Testis (tissue), 3 donors: ENCODE results near the gene GARIN5B. TPM values are rescaled to one million over a fixed set of nuclear protein-coding genes. Genes with fewer than 3 reads are reported as not detected.
A peak's percentile ranks its signal among the peaks of the same experiment; 100 is the strongest.
"Not testable (repeated sequence)": the region's sequence is repeated elsewhere in the genome, so short reads cannot be mapped to it uniquely, and the experiment has no call there.

Source experiments
- DNase-seq: peaks from one replicate; pipeline ENCODE4 v3.0.0-alpha.2; 2019
- H3K27ac ChIP-seq, 2 donors: fragments of 200-600 bp; sonication (generic); one replicate each; pipeline ENCODE4 v1.5.1; 2019
- H3K27me3 ChIP-seq: fragments of 200-600 bp; sonication (generic); one replicate; pipeline ENCODE4 v1.5.1; 2019
- H3K36me3 ChIP-seq: fragments of 200-600 bp; sonication (generic); one replicate; pipeline ENCODE4 v1.5.1; 2017; ENCODE audit warnings: low read depth; ENCODE audit errors: missing control alignments
- H3K4me1 ChIP-seq: fragments of 200-600 bp; sonication (generic); one replicate; pipeline ENCODE4 v1.5.1; 2019
- H3K4me3 ChIP-seq, 2 donors: fragments of 200-600 bp; sonication (generic); one replicate each; pipeline ENCODE4 v1.5.1; 2017 to 2019
- H3K9me3 ChIP-seq: fragments of 200-600 bp; sonication (generic); one replicate; pipeline ENCODE4 v1.5.1; 2017
- CTCF ChIP-seq, 3 experiments: fragments of 450-650 bp in 2 of 3; fragments of 200-600 bp in 1 of 3; sonication (generic) in 1 of 3; IDR thresholded peaks; one replicate each; pipeline ENCODE4 v1.5.1; 2016 to 2019; ENCODE audit warnings: antibody characterized with exemption in 3 of 3, mild to moderate bottlenecking in 2 of 3, moderate library complexity in 1 of 3
- POLR2A ChIP-seq: fragments of 450-650 bp; IDR thresholded peaks from one replicate; pipeline ENCODE4 v1.6.1; 2017; ENCODE audit warnings: antibody characterized with exemption, mild to moderate bottlenecking, moderate library complexity
- WGBS, 2 donors: methylation state at CpG; one replicate each; pipeline ENCODE4 v1.1.5; 2018; 5-methylcytosine and 5-hydroxymethylcytosine counted together
- intact Hi-C: fragments of 100-400 bp; cut with DNase I; formaldehyde crosslinking; loops from one replicate; pipeline ENCODE4 v1.15.1; 2023; ENCODE audit warnings: low total_unique reads
- polyA plus RNA-seq: library from polyadenylated mRNA; stranded (reverse); fragments of 350-450 nt; fragmentation: Illumina TruSeq; extraction: RNeasy Lipid Tissue Mini Kit (QIAGEN cat#74804); gene quantifications from one replicate; pipeline ENCODE4 v1.2.3, GENCODE V29; 2014; ENCODE audit warnings: low read depth, low replicate concordance; ENCODE audit not compliant: insufficient read depth
- total RNA-seq, 2 donors: library from RNA; depleted of rRNA; stranded (reverse); fragments of >200 nt; gene quantifications; one replicate each; pipeline ENCODE4 v1.2.3, GENCODE V29; 2016

Gene GARIN5B
- total and polyA plus RNA-seq, 3 donors from 2014 or later, result 11.3 to 49.6 (median 28.2) TPM

- intact Hi-C loops, result no loop called here
- WGBS, 2 donors, result 0% methylated on average over 47 to 61 of the region's 72 CpGs
Measured at GRCh38 chr19:55407800-55408532, 44.9 kb upstream of the GARIN5B start.

GRCh38 chr19:55407550-55407799 lies 44.4 kb upstream of the GARIN5B start, which contains the start of gene UBE2S:
UBE2S (minus strand) TSS chr19:55407788; CDS start chr19:55407589, 199 bp downstream.
- DNase-seq, intact Hi-C loops, H3K9me3 ChIP-seq, H3K36me3 ChIP-seq, H3K27me3 ChIP-seq: not testable (repeated sequence)
- H3K4me1 ChIP-seq, result peaks cover 21% of the 10 kb centered on the region
- TF ChIP-seq POLR2A, result peak; percentile 89
- H3K4me3 ChIP-seq, result peak within 1 kb of the TSS; percentile 86 to 98
- H3K27ac ChIP-seq, result peak within 1 kb of the TSS; percentile 99 to 100
- 8% methylated on average over 15 of the region's 36 CpGs; no CpG with 5 or more reads in 1 of the 2 donors for WGBS, 2 donors

More at GRCh38 chr19:55407800-55408532, 44.9 kb upstream of the GARIN5B start:
- peak; percentile 100 for DNase-seq
- TF ChIP-seq CTCF (IDR thresholded peaks at IDR 0.05), result no peak
- TF ChIP-seq POLR2A, result no peak
- Histone ChIP-seq H3K27ac (peak overlapping the region; percentile 99 to 100), H3K36me3 (no peaks in the 10 kb centered on the region), H3K4me1 (peaks cover 19% of the 10 kb centered on the region), H3K27me3 (no peaks in the 10 kb centered on the region), H3K9me3 (no peaks in the 10 kb centered on the region), H3K4me3 (peak overlapping the region; percentile 86 to 98)

- 5% methylated on average over 35 of the region's 35 CpGs; no CpG with 5 or more reads in 1 of the 2 donors for WGBS, 2 donors
- TF ChIP-seq POLR2A (no peak), CTCF (IDR thresholded peaks at IDR 0.05) (no peak)
- no peaks in the 10 kb centered on the region for H3K9me3 ChIP-seq
- peak overlapping the region; percentile 99 to 100 for H3K27ac ChIP-seq
- H3K27me3 ChIP-seq, result no peaks in the 10 kb centered on the region
- H3K4me3 ChIP-seq, result peak overlapping the region; percentile 86 to 98
- H3K4me1 ChIP-seq, result peaks cover 24% of the 10 kb centered on the region
- H3K36me3 ChIP-seq, result no peaks in the 10 kb centered on the region
- DNase-seq, result no peak
- intact Hi-C loops, result no loop called here
Measured at GRCh38 chr19:55406826-55407549, 43.9 kb upstream of the GARIN5B start.

GRCh38 chr19:55406091-55406825 lies 43.2 kb upstream of the GARIN5B start:
- Histone ChIP-seq H3K27me3 (no peaks in the 10 kb centered on the region), H3K9me3 (no peaks in the 10 kb centered on the region), H3K4me3 (peak overlapping the region in 1 of 2 donors; percentile 86), H3K27ac (peak overlapping the region in 1 of 2 donors; percentile 100), H3K36me3 (no peaks in the 10 kb centered on the region), H3K4me1 (peaks cover 24% of the 10 kb centered on the region)
- no peak for DNase-seq
- intact Hi-C loops, result no loop called here
- 77 to 81% methylated on average over 10 to 14 of the region's 14 CpGs for WGBS, 2 donors
- no peak for TF ChIP-seq CTCF (IDR thresholded peaks at IDR 0.05)

GRCh38 chr19:55405638-55406037 lies 42.6 kb upstream of the GARIN5B start:
- DNase-seq, result no peak
- intact Hi-C loops, result no loop called here
- peaks cover 24% of the 10 kb centered on the region for H3K4me1 ChIP-seq
- H3K27me3 ChIP-seq, result no peaks in the 10 kb centered on the region
- TF ChIP-seq POLR2A, result no peak
- no peak for TF ChIP-seq CTCF (IDR thresholded peaks at IDR 0.05)
- no peaks in the 10 kb centered on the region for H3K36me3 ChIP-seq
- H3K27ac ChIP-seq, result no peak overlapping the region
- no peaks in the 10 kb centered on the region for H3K9me3 ChIP-seq
- no peak overlapping the region for H3K4me3 ChIP-seq
- WGBS, 2 donors, result 83 to 87% methylated on average over 5 of the region's 5 CpGs
